ENCODE results near the gene ADNP2.

- TF ChIP-seq MAFK (IDR thresholded peaks at IDR 0.05; ENCODE audit: low read depth, low read length) (no peak), CTCF (conservative IDR thresholded peaks at IDR 0.05; ENCODE audit: low read depth, low read length) (no peak), FOS (IDR thresholded peaks at IDR 0.05; ENCODE audit: low read depth, low read length) (no peak)
Observed at GRCh38 chr18:80059945-80060344, 49.1 kb upstream of the ADNP2 start.

Measured in IMR-90 (cell line).